GM06990 (cell line): ENCODE measurements around the gene CCPG1.
"Not testable (repeated sequence)": the region's sequence is repeated elsewhere in the genome, so short reads cannot be mapped to it uniquely, and the experiment has no call there.

ENCODE experiments used
- DNase-seq: peaks from one replicate; pipeline ENCODE4 v3.0.0-alpha.2; 2011; ENCODE audit not compliant: insufficient read length; ENCODE audit errors: extremely low read depth
- H3K27me3 ChIP-seq: replicated peaks from 2 replicates; pipeline ENCODE4 v1.6.0; 2011; ENCODE audit warnings: low read length; ENCODE audit not compliant: control insufficient read depth, insufficient read depth
- H3K36me3 ChIP-seq: 2 replicates; pipeline ENCODE4 v1.5.1; 2011; ENCODE audit warnings: low read length; ENCODE audit not compliant: control insufficient read depth, insufficient read depth
- H3K4me3 ChIP-seq: replicated peaks from 2 replicates; pipeline ENCODE4 v1.5.1; 2011; ENCODE audit warnings: low read depth, mild to moderate bottlenecking, control low read depth, low read length
- CTCF ChIP-seq: IDR thresholded peaks from 2 replicates; pipeline ENCODE4 v1.5.1; 2011; ENCODE audit warnings: low read length, control low read depth, mild to moderate bottlenecking, inconsistent platforms; ENCODE audit not compliant: insufficient read depth, poor library complexity, severe bottlenecking

CCPG1 gene, protein sequence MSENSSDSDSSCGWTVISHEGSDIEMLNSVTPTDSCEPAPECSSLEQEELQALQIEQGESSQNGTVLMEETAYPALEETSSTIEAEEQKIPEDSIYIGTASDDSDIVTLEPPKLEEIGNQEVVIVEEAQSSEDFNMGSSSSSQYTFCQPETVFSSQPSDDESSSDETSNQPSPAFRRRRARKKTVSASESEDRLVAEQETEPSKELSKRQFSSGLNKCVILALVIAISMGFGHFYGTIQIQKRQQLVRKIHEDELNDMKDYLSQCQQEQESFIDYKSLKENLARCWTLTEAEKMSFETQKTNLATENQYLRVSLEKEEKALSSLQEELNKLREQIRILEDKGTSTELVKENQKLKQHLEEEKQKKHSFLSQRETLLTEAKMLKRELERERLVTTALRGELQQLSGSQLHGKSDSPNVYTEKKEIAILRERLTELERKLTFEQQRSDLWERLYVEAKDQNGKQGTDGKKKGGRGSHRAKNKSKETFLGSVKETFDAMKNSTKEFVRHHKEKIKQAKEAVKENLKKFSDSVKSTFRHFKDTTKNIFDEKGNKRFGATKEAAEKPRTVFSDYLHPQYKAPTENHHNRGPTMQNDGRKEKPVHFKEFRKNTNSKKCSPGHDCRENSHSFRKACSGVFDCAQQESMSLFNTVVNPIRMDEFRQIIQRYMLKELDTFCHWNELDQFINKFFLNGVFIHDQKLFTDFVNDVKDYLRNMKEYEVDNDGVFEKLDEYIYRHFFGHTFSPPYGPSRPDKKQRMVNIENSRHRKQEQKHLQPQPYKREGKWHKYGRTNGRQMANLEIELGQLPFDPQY

GRCh38 chr15:55408012-55408928, at the start of gene CCPG1, which contains the start of gene PIERCE2:
CCPG1 (minus strand) TSS chr15:55408359; CDS start chr15:55389424, 18,935 bp downstream.
PIERCE2 (plus strand) TSS chr15:55408495; CDS start chr15:55408769, 274 bp downstream.
- TF ChIP-seq CTCF: peak; percentile 52
- Histone ChIP-seq H3K4me3 (peak within 1 kb of the TSS; percentile 67), H3K36me3 (no peaks in the 10 kb centered on the region), H3K27me3 (no peaks in the 10 kb centered on the region)
- DNase-seq: peak; percentile 97

- TF ChIP-seq CTCF: no peak
Observed at GRCh38 chr15:55457401-55458022, 49.4 kb upstream of the CCPG1 start.

DNA sequence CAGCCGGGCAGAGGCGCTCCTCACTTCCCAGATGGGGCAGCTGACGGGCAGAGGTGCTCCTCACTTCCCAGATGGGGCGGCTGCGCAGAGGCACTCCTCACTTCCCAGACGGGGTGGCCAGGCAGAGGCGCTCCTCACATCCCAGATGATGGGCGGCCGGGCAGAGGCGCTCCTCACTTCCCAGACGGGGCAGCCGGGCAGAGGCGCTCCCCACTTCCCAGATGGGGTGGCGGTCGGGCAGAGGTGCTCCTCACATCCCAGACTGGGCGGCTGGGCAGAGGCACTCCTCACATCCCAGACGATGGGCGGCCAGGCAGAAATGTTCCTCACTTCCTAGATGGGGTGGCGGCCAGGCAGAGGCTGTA, 38.9 kb upstream of the CCPG1 start:
- DNase-seq, H3K4me3 ChIP-seq, H3K36me3 ChIP-seq, H3K27me3 ChIP-seq: not testable (repeated sequence)

More at GRCh38 chr15:55457401-55458022, 49.4 kb upstream of the CCPG1 start:
- DNase-seq: no peak
- Histone ChIP-seq H3K36me3 (no peaks in the 10 kb centered on the region), H3K4me3 (no peak overlapping the region), H3K27me3 (no peaks in the 10 kb centered on the region)

- H3K36me3 ChIP-seq, H3K27me3 ChIP-seq, DNase-seq, H3K4me3 ChIP-seq: not testable (repeated sequence)
Observed at GRCh38 chr15:55446379-55447029, 38.3 kb upstream of the CCPG1 start.

DNA sequence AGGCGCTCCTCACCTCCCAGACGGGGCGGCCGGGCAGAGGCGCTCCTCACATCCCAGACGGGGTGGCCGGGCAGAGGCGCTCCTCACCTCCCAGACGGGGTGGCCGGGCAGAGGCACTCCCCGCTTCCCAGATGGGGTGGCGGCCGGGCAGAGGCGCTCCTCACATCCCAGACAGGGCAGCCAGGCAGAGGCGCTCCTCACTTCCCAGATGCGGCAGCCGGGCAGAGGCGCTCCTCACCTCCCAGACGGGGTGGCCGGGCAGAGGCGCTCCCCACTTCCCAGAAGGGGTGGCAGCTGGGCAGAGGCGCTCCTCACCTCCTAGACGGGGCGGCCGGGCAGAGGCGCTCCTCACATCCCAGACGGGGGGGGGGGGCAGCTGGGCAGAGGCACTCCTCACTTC, 37.8 kb upstream of the CCPG1 start:
- not testable (repeated sequence) for H3K27me3 ChIP-seq, H3K4me3 ChIP-seq, H3K36me3 ChIP-seq, DNase-seq

GRCh38 chr15:55443141-55443540, 35.0 kb upstream of the CCPG1 start:
- H3K27me3 ChIP-seq, DNase-seq, H3K4me3 ChIP-seq, H3K36me3 ChIP-seq: not testable (repeated sequence)
